ENCODE results near the gene ASB15.

The ASB15 gene

GRCh38 chr7:123665157-123665556 is 63.5 kb downstream of the ASB15 start:
- Histone ChIP-seq H3K9me3 (ENCODE audit: insufficient read depth, low read length, severe bottlenecking) (no peaks in the 10 kb centered on the region), H3K4me1 (ENCODE audit: insufficient read depth, low read length) (no peaks in the 10 kb centered on the region), H3K4me2 (ENCODE audit: insufficient read depth, low read length) (no peak overlapping the region), H3K27me3 (ENCODE audit: insufficient read depth, low read length, poor library complexity) (no peaks in the 10 kb centered on the region), H3K79me2 (ENCODE audit: insufficient read depth, low read length) (no peaks in the 10 kb centered on the region), H3K9ac (ENCODE audit: low read depth, low read length) (no peak overlapping the region), H2AFZ (ENCODE audit: low read depth, low read length) (no peak overlapping the region), H4K20me1 (ENCODE audit: insufficient read depth, low read length) (no peaks in the 10 kb centered on the region), H3K4me3 (ENCODE audit: low read depth in 1 of 2, low read length in 2 of 2) (no peak overlapping the region), H3K27ac (ENCODE audit: low read length) (no peak overlapping the region), H3K36me3 (ENCODE audit: insufficient read depth, low read length) (no peaks in the 10 kb centered on the region)
- TF ChIP-seq EZH2 (IDR thresholded peaks at IDR 0.05; ENCODE audit: borderline replicate concordance, low read depth, low read length, severe bottlenecking) (no peak), CTCF (IDR thresholded peaks at IDR 0.05; ENCODE audit: borderline replicate concordance, extremely low read depth, low read length, poor library complexity, severe bottlenecking) (no peak)
- no peak for ATAC-seq (ENCODE audit: insufficient read depth, low read depth)
- no peak for DNase-seq

- Histone ChIP-seq H2AFZ (ENCODE audit: low read depth, low read length) (no peak overlapping the region), H3K4me1 (ENCODE audit: insufficient read depth, low read length) (no peaks in the 10 kb centered on the region), H3K9me3 (ENCODE audit: insufficient read depth, low read length, severe bottlenecking) (no peaks in the 10 kb centered on the region), H3K9ac (ENCODE audit: low read depth, low read length) (no peak overlapping the region), H3K4me3 (ENCODE audit: low read depth in 1 of 2, low read length in 2 of 2) (no peak overlapping the region), H3K27ac (ENCODE audit: low read length) (no peak overlapping the region), H3K79me2 (ENCODE audit: insufficient read depth, low read length) (no peaks in the 10 kb centered on the region), H3K36me3 (ENCODE audit: insufficient read depth, low read length) (no peaks in the 10 kb centered on the region), H3K27me3 (ENCODE audit: insufficient read depth, low read length, poor library complexity) (no peaks in the 10 kb centered on the region), H3K4me2 (ENCODE audit: insufficient read depth, low read length) (no peak overlapping the region), H4K20me1 (ENCODE audit: insufficient read depth, low read length) (no peaks in the 10 kb centered on the region)
- TF ChIP-seq CTCF (IDR thresholded peaks at IDR 0.05; ENCODE audit: borderline replicate concordance, extremely low read depth, low read length, poor library complexity, severe bottlenecking) (no peak), EZH2 (IDR thresholded peaks at IDR 0.05; ENCODE audit: borderline replicate concordance, low read depth, low read length, severe bottlenecking) (no peak)
- no peak for ATAC-seq (ENCODE audit: insufficient read depth, low read depth)
- no peak for DNase-seq
Measured at GRCh38 chr7:123665896-123666295, 64.3 kb downstream of the ASB15 start.

GRCh38 chr7:123666492-123666891 is 64.9 kb downstream of the ASB15 start:
- no peak overlapping the region for H3K4me2 ChIP-seq (ENCODE audit: insufficient read depth, low read length)
- no peak overlapping the region for H3K9ac ChIP-seq (ENCODE audit: low read depth, low read length)
- no peak overlapping the region for H2AFZ ChIP-seq (ENCODE audit: low read depth, low read length)
- no peaks in the 10 kb centered on the region for H4K20me1 ChIP-seq (ENCODE audit: insufficient read depth, low read length)
- no peak for ATAC-seq (ENCODE audit: insufficient read depth, low read depth)
- TF ChIP-seq EZH2 (IDR thresholded peaks at IDR 0.05; ENCODE audit: borderline replicate concordance, low read depth, low read length, severe bottlenecking): no peak
- no peak for TF ChIP-seq CTCF (IDR thresholded peaks at IDR 0.05; ENCODE audit: borderline replicate concordance, extremely low read depth, low read length, poor library complexity, severe bottlenecking)
- no peaks in the 10 kb centered on the region for H3K27me3 ChIP-seq (ENCODE audit: insufficient read depth, low read length, poor library complexity)
- H3K4me1 ChIP-seq (ENCODE audit: insufficient read depth, low read length): no peaks in the 10 kb centered on the region
- H3K36me3 ChIP-seq (ENCODE audit: insufficient read depth, low read length): no peaks in the 10 kb centered on the region
- no peaks in the 10 kb centered on the region for H3K79me2 ChIP-seq (ENCODE audit: insufficient read depth, low read length)
- H3K4me3 ChIP-seq (ENCODE audit: low read depth in 1 of 2, low read length in 2 of 2): no peak overlapping the region
- no peak for DNase-seq
- no peaks in the 10 kb centered on the region for H3K9me3 ChIP-seq (ENCODE audit: insufficient read depth, low read length, severe bottlenecking)
- H3K27ac ChIP-seq (ENCODE audit: low read length): no peak overlapping the region

- no peaks in the 10 kb centered on the region for H3K27me3 ChIP-seq (ENCODE audit: insufficient read depth, low read length, poor library complexity)
- H3K27ac ChIP-seq (ENCODE audit: low read length): no peak overlapping the region
- H3K36me3 ChIP-seq (ENCODE audit: insufficient read depth, low read length): no peaks in the 10 kb centered on the region
- H3K4me2 ChIP-seq (ENCODE audit: insufficient read depth, low read length): no peak overlapping the region
- no peak for DNase-seq
- no peak overlapping the region for H2AFZ ChIP-seq (ENCODE audit: low read depth, low read length)
- no peaks in the 10 kb centered on the region for H3K9me3 ChIP-seq (ENCODE audit: insufficient read depth, low read length, severe bottlenecking)
- TF ChIP-seq CTCF (IDR thresholded peaks at IDR 0.05; ENCODE audit: borderline replicate concordance, extremely low read depth, low read length, poor library complexity, severe bottlenecking): no peak
- TF ChIP-seq EZH2 (IDR thresholded peaks at IDR 0.05; ENCODE audit: borderline replicate concordance, low read depth, low read length, severe bottlenecking): no peak
- H3K4me3 ChIP-seq (ENCODE audit: low read depth in 1 of 2, low read length in 2 of 2): no peak overlapping the region
- no peak for ATAC-seq (ENCODE audit: insufficient read depth, low read depth)
- H4K20me1 ChIP-seq (ENCODE audit: insufficient read depth, low read length): no peaks in the 10 kb centered on the region
- H3K4me1 ChIP-seq (ENCODE audit: insufficient read depth, low read length): no peaks in the 10 kb centered on the region
- no peak overlapping the region for H3K9ac ChIP-seq (ENCODE audit: low read depth, low read length)
- no peaks in the 10 kb centered on the region for H3K79me2 ChIP-seq (ENCODE audit: insufficient read depth, low read length)
Measured at GRCh38 chr7:123669485-123669884, 67.9 kb downstream of the ASB15 start.
